GM18526 (cell line): Measurements from ENCODE around the gene NF2.

ENCODE experiments used
- POLR2A ChIP-seq: IDR thresholded peaks from 3 replicates; pipeline ENCODE4 v1.6.1; 2011; ENCODE audit not compliant: insufficient read length; ENCODE audit errors: extremely low read depth

NF2 gene

GRCh38 chr22:29700206-29700899 is 96.9 kb downstream of the NF2 start:
- no peak for TF ChIP-seq POLR2A

DNA sequence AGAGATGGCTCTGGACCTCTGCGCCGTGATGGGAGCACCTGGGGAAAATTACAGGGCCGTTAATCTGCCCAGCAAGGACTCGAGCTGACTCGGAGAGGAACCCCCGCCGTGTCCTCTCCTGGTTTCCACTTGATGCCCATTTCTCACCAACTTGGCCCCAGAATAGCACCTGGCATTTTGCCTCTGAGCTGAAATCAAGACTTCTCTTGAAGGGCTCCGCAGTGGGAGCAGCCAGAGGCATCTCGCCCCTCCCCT is 97.4 kb downstream of the NF2 start:
- no peak for TF ChIP-seq POLR2A

DNA sequence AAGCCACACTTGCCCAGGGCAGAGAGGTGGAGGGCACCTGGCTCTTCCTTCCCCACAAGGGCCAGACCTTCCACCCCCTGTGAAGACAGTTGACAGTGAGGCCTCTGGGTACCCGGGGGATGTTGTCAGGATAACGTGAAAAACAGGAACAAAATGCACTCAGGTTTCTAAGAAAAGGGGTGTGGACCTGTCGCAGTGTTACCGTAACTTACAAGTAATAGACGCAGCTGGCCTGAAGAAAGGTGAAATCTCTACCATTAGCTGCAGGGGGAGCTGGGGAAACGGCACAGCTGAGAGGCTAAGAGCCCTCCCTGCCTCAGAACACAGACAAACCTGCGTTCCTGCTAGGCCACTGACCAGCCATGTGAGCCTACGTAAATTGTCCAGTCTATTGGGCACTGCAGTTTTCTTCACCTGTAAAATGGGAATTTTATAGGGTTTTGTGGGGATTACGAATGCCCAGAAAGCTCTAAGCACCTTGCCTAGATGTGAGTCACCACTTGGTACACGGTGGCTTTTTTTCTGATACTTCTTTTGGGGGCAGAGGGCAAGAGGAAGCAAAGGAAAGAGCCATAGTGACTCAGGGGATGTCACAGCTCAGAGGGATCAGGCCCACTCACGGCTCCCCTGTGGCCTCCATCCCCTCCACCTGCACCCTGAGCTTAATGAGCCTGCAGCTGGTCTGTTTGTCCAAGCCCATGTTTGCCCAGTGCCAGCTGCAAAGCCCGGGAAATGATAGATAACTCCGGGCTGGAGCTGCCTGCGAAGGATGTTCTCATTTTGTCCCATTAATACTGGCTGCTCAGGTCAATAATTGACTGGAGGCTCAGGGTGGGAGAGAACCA is 97.9 kb downstream of the NF2 start:
- no peak for TF ChIP-seq POLR2A

DNA sequence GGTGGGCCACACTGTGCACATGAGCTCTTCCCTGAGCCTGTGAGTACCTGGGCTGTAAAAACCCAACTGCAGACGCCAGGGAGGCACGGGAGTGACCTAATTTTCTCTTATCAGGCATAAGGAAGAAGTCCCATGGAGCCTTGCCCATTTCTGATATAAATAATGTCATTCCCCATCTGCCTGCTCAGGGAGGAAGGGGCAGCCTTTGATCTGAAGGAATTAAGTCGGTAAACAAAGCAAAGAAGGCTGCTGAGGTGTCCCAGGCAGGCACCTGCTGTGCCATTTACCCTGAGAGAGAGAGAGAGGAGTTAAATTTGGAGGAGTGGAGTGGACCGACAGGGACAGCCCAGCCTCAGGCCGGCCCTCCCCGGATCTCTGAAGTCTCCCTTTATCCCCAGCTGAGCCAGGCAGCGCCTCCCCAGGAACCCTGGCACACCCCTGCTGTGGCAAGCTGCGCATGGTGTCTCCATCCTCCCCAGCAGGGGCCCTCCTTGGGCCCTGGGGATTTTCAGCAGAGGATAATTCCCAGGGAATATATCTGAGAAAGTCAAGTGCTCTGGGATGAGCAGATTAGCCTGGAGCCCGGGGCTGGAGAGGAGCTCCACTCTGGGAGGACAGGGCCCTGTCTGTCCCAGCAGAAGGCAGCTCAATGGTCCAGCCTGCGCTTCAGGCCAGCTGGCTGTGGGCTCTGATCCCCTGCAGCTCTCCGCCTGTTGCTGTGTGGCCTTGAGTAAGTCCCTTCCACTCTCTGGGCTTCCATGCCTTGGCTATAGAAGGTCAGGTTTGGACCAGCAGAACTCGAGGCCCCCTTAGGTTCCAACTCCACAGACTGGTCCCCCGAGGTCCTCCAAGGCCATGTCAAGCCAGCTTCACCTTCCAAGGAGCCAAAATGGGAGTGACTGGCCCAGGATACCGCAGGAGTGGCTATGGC is 98.8 kb downstream of the NF2 start:
- TF ChIP-seq POLR2A = no peak

DNA sequence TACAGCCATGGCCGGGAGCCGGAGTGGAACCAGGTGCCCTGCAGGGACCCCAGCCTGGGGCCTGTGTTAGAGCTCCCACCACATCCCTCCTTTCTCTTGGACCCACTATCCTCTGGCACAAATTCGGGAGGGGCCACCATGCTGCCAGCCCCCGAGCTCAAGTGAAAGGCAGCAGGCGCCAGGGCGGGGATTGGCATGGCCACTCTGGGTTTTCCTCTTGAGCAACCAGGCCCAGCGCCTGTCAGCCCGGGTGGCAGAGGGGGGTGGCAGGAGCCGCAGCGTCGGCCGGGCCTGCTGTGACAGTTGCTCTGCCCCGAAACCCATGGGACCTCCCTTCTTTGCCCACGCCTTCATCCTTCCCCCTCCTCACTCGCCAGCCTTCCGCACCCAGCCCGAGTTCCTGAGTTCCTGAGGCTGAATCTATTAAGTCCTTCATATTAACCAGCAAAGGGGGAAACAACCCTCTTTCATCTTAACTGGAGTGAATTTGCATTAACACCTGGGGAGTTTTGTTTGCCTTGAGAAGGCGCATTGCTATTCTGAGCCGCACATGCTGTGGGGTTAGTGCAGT is 99.6 kb downstream of the NF2 start:
- TF ChIP-seq POLR2A = no peak

DNA sequence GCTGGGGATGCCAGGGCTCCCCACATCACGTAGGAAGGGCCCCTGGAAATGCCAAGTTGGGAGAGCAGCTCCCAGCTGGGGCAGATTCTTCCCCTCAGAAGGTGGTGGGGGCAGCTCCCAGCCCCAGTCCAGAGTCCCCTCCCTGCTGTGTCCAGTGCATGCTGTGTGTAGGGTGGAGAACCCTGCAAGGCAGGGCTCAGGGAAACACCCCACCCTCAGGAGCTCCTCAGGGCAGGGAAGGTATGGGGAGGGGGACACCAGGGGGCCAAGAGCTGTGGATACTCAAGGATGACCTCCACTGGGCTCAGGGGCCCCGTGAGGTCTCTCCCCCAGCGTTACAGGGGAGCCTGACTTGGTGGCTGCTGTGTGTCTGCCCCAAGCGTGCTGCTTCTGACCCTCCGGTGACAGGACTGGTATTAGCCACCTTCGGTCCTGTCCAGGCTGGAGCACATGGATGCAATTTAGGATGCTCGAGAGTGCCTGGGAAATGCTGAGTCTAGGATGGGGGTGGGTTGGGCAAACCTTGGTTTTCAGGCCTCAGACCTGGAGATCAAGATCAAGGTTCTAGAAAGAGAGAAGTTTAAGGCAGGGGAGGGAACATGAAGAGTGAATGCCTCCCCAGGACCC is 100.2 kb downstream of the NF2 start:
- TF ChIP-seq POLR2A = no peak

GRCh38 chr22:29704528-29705285 is 101.3 kb downstream of the NF2 start:
- no peak for TF ChIP-seq POLR2A

GRCh38 chr22:29705651-29706050 is 102.2 kb downstream of the NF2 start:
- no peak for TF ChIP-seq POLR2A

GRCh38 chr22:29706486-29706885 is 103.1 kb downstream of the NF2 start:
- TF ChIP-seq POLR2A = no peak

- no peak for TF ChIP-seq POLR2A
These were observed 103.6 kb downstream of the NF2 start for GRCh38 chr22:29707010-29707409.

- no peak for TF ChIP-seq POLR2A
These were observed 104.0 kb downstream of the NF2 start for GRCh38 chr22:29707471-29707870.

- TF ChIP-seq POLR2A = no peak
These were observed 106.8 kb downstream of the NF2 start for GRCh38 chr22:29710193-29710592.

DNA sequence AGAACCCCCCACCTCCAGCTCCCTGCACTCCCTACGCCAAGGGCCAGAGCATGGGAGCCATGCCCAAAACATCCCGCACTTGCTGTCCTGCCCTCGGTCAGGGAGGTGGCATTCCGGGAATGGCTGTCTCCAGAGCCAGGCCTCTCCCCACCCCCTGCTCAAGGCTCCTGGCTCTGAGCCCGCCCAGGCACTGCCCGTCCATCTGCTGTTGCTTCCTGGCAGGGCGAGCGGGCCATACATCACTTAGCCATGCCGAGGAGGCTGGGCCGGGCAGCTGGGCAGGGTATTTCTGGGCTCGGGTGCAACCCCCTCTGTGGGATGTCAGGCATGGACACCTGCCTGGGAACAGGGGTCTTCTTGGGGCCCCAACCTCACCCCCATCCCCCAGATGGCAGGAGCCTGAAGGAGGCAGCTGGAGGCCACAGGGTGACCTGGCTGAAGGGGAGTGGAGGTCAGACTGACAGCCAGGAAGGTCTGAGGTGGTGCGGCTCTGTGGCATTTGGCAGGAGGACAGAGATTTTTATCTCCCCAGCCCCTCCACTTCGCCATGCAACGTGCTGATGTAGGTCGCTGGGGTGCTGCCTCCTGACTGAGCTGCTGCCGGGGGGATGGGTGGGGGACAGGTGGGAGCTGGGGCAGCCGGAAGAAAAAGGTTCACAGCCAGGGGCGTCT is 107.6 kb downstream of the NF2 start:
- TF ChIP-seq POLR2A = no peak

- no peak for TF ChIP-seq POLR2A
These were observed 108.7 kb downstream of the NF2 start for GRCh38 chr22:29712119-29712518.

DNA sequence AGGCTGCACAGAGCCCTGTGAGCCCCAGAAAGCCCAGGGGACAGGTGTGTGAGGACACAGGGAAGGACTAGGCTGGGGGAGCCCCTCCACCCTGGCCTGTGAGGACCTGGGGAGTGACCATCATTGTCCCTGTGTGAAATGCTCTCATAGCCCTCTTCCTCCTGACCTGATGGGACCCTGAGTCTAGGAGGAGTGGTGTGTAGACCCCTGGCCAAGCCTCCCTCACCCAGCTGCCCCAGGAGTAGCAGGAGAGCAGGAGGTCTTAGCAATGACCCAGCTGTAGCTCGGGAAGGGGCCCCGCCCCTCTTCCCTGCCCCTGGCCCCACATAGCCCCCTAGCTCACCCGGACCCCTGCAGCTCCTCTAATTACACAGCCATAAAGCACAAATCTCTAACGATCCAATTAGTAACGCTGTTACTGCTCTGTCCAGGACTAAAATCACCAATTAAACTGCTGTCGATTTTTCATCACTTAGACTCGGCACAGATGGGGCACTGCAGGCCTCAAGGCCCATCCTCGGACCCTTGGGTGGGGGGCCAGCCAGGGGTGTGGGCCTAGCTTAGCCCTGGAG is 109.8 kb downstream of the NF2 start:
- no peak for TF ChIP-seq POLR2A
